B cell (primary cell): ENCODE data around the gene AKT3. TPM values are rescaled to one million over a fixed set of nuclear protein-coding genes. Genes with fewer than 3 reads are reported as not detected.

ENCODE experiments used
- ATAC-seq: fragments of 200-7000 bp; cut with Tn5 transposase; one replicate; pipeline ENCODE4 v1.10.0; 2021; ENCODE audit warnings: low read depth, mild to moderate bottlenecking, moderate number of reproducible peaks, moderate library complexity
- CTCF ChIA-PET: fragments of 350-600 bp; sonication (Branson Sonifier 250); formaldehyde crosslinking; loops from one replicate; lab custom pipeline; 2021; ENCODE audit warnings: antibody characterized with exemption, inconsistent platforms; lab: Charles Lee
- POLR2A ChIA-PET: fragments of 350-600 bp; sonication (Branson Sonifier 250); formaldehyde crosslinking; loops from one replicate; lab custom pipeline; 2021; ENCODE audit warnings: antibody characterized with exemption; lab: Charles Lee
- DNase-seq: peaks from one replicate; pipeline ENCODE4 v3.0.0; 2013
- H2AFZ ChIP-seq: 2 replicates; pipeline ENCODE4 v1.6.1; 2012; ENCODE audit warnings: mild to moderate bottlenecking, low read depth, low read length; ENCODE audit not compliant: insufficient read depth, poor library complexity, severe bottlenecking
- H3K27ac ChIP-seq, 2 donors: 1 replicate in 1 of 2; 2 replicates in 1 of 2; pipeline ENCODE4 v1.5.1; 2012 to 2013; ENCODE audit warnings: low read length in 2 of 2, mild to moderate bottlenecking in 2 of 2, moderate library complexity in 1 of 2
- H3K27me3 ChIP-seq, 4 experiments: fragments of 200-600 bp in 1 of 4; sonication (generic) in 1 of 4; replicated peaks in 1 of 4; 1 replicate in 2 of 4; 2 replicates in 2 of 4; pipeline versions ENCODE4 v1.6.1 to v1.7.0; 2013 to 2016; ENCODE audit warnings: low read length in 3 of 4, mild to moderate bottlenecking in 2 of 4, mixed read lengths in 1 of 4, moderate library complexity in 1 of 4; ENCODE audit not compliant: insufficient read depth in 4 of 4, control insufficient read depth in 3 of 4; ENCODE audit errors: control extremely low read depth in 1 of 4
- H3K36me3 ChIP-seq, 2 experiments: replicated peaks in 1 of 2; 1 replicate in 1 of 2; 2 replicates in 1 of 2; pipeline versions ENCODE4 v1.6.1 to v1.7.1; 2013; ENCODE audit warnings: low read length in 1 of 2; ENCODE audit not compliant: insufficient read depth in 2 of 2, control insufficient read depth in 1 of 2; ENCODE audit errors: control extremely low read depth in 1 of 2, extremely low read depth in 1 of 2
- H3K4me1 ChIP-seq, 2 donors: fragments of 200-600 bp in 1 of 2; sonication (generic) in 1 of 2; 1 replicate in 1 of 2; 2 replicates in 1 of 2; pipeline versions ENCODE4 v1.5.1 to v1.6.1; 2013 to 2017; ENCODE audit warnings: low read length in 2 of 2; ENCODE audit not compliant: control insufficient read depth in 2 of 2, insufficient read depth in 2 of 2
- H3K4me2 ChIP-seq: replicated peaks from 2 replicates; pipeline ENCODE3; 2012; ENCODE audit warnings: mild to moderate bottlenecking, low read depth, low read length; ENCODE audit not compliant: poor library complexity, severe bottlenecking
- H3K4me3 ChIP-seq, 5 experiments: fragments of 200-600 bp in 1 of 5; sonication (generic) in 1 of 5; 1 replicate in 3 of 5; 2 replicates in 2 of 5; pipeline versions ENCODE4 v1.5.1 to v1.7.0; 2011 to 2016; ENCODE audit warnings: low read length in 4 of 5, mild to moderate bottlenecking in 4 of 5, low read depth in 2 of 5, control low read depth in 1 of 5, moderate library complexity in 1 of 5; ENCODE audit not compliant: insufficient read depth in 1 of 5; ENCODE audit errors: control extremely low read depth in 1 of 5, extremely low read depth in 1 of 5
- H3K79me2 ChIP-seq: fragments of 200-600 bp; sonication (generic); one replicate; pipeline ENCODE4 v1.6.0; 2016; ENCODE audit warnings: low read length; ENCODE audit not compliant: control insufficient read depth, insufficient read depth
- H3K9ac ChIP-seq: fragments of 200-600 bp; sonication (generic); 2 replicates; pipeline ENCODE4 v1.6.1; 2017; ENCODE audit warnings: mild to moderate bottlenecking, low read length, moderate library complexity
- H3K9me3 ChIP-seq, 3 donors: one replicate each; pipeline versions ENCODE4 v1.6.1 to v1.7.1; 2013; ENCODE audit warnings: low read length in 2 of 3; ENCODE audit not compliant: control insufficient read depth in 2 of 3, insufficient read depth in 1 of 3; ENCODE audit errors: control extremely low read depth in 1 of 3
- H4K20me1 ChIP-seq: 2 replicates; pipeline ENCODE4 v1.6.0; 2012; ENCODE audit warnings: mild to moderate bottlenecking, low read length; ENCODE audit not compliant: insufficient read depth, control insufficient read depth, poor library complexity, severe bottlenecking
- H3K27ac Mint-ChIP-seq: one replicate; pipeline ENCODE4 v1.8.0; 2021; ENCODE audit warnings: mixed read lengths
- H3K27me3 Mint-ChIP-seq: one replicate; pipeline ENCODE4 v1.8.0; 2021; ENCODE audit warnings: mixed read lengths
- H3K4me1 Mint-ChIP-seq: one replicate; pipeline ENCODE4 v1.8.0; 2021; ENCODE audit warnings: mixed read lengths
- H3K4me3 Mint-ChIP-seq: one replicate; pipeline ENCODE4 v1.8.0; 2021; ENCODE audit warnings: mixed read lengths
- H3K9me3 Mint-ChIP-seq: one replicate; pipeline ENCODE4 v1.8.0; 2022; ENCODE audit warnings: mixed read lengths; ENCODE audit not compliant: insufficient read depth
- CTCF ChIP-seq: fragments of 200-600 bp; IDR thresholded peaks from one replicate; pipeline ENCODE4 v1.8.0; 2022; ENCODE audit warnings: antibody characterized with exemption, mild to moderate bottlenecking
- EZH2 ChIP-seq: IDR thresholded peaks from 2 replicates; pipeline ENCODE4 v1.6.1; 2012; ENCODE audit warnings: borderline replicate concordance, low read depth, mild to moderate bottlenecking, moderate library complexity, low read length; ENCODE audit not compliant: insufficient read depth, poor library complexity, severe bottlenecking
- WGBS: methylation state at CpG from one replicate; pipeline ENCODE4 v1.1.5; 2013; ENCODE audit warnings: missing lambda C conversion rate; ENCODE audit not compliant: insufficient coverage; 5-methylcytosine and 5-hydroxymethylcytosine counted together
- intact Hi-C: fragments of 100-400 bp; cut with micrococcal nuclease; formaldehyde crosslinking; loops from one replicate; pipeline ENCODE4 v1.10.0; 2022
- polyA plus RNA-seq: library from polyadenylated mRNA; depleted of rRNA; stranded (reverse); fragments of >200 nt; gene quantifications from 2 replicates; pipeline ENCODE4 v1.2.3, GENCODE V29; 2012
- total RNA-seq, 2 donors: library from RNA; stranded (reverse); fragments of 120-200 nt in 1 of 2; gene quantifications; 1 replicate in 1 of 2; 2 replicates in 1 of 2; pipeline versions ENCODE4 v1.2.3 to v1.2.4, GENCODE V29; 2013 to 2022

AKT3 gene
- total and polyA plus RNA-seq, 2 donors (not counting 1 experiment from before 2014, with no cell fraction given): 4.4 to 148 TPM

GRCh38 chr1:243550276-243550675, 299.8 kb downstream of the AKT3 start:
- intact Hi-C loops: no loop called here
- H3K27ac Mint-ChIP-seq: no peak overlapping the region
- no peaks in the 10 kb centered on the region for H3K4me1 Mint-ChIP-seq
- CTCF ChIA-PET: no interaction called here
- Histone ChIP-seq H3K4me1 (no peaks in the 10 kb centered on the region), H3K4me2 (no peak overlapping the region), H2AFZ (no peak overlapping the region), H3K4me3 (no peak overlapping the region), H3K36me3 (no peaks in the 10 kb centered on the region), H3K79me2 (no peaks in the 10 kb centered on the region), H3K27ac (no peak overlapping the region), H3K9ac (no peak overlapping the region), H4K20me1 (no peaks in the 10 kb centered on the region), H3K9me3 (no peaks in the 10 kb centered on the region), H3K27me3 (no peaks in the 10 kb centered on the region)
- WGBS: 100% methylated on average over 4 of the region's 6 CpGs
- no peaks in the 10 kb centered on the region for H3K27me3 Mint-ChIP-seq
- POLR2A ChIA-PET: no interaction called here
- H3K4me3 Mint-ChIP-seq: no peak overlapping the region
- TF ChIP-seq EZH2: no peak
- no peak for TF ChIP-seq CTCF
- H3K9me3 Mint-ChIP-seq: no peaks in the 10 kb centered on the region
- ATAC-seq (no peak), DNase-seq (no peak)

GRCh38 chr1:243549791-243550190, 300.3 kb downstream of the AKT3 start:
- Histone ChIP-seq H4K20me1 (no peaks in the 10 kb centered on the region), H3K27me3 (no peaks in the 10 kb centered on the region), H3K9ac (no peak overlapping the region), H3K36me3 (no peaks in the 10 kb centered on the region), H3K4me3 (no peak overlapping the region), H3K79me2 (no peaks in the 10 kb centered on the region), H3K4me1 (no peaks in the 10 kb centered on the region), H3K9me3 (no peaks in the 10 kb centered on the region), H2AFZ (no peak overlapping the region), H3K4me2 (no peak overlapping the region), H3K27ac (no peak overlapping the region)
- ATAC-seq (no peak), DNase-seq (no peak)
- Mint-ChIP-seq H3K4me3 (no peak overlapping the region), H3K9me3 (no peaks in the 10 kb centered on the region), H3K27me3 (no peaks in the 10 kb centered on the region), H3K27ac (no peak overlapping the region), H3K4me1 (no peaks in the 10 kb centered on the region)
- intact Hi-C loops: no loop called here
- POLR2A ChIA-PET: no interaction called here
- CTCF ChIA-PET: no interaction called here
- no peak for TF ChIP-seq EZH2
- no peak for TF ChIP-seq CTCF
